Thoracic aorta (tissue), 2 donors: Measurements from ENCODE around the gene MYCT1. TPM values are rescaled to one million over a fixed set of nuclear protein-coding genes. Genes with fewer than 3 reads are reported as not detected.

Experiments
- ATAC-seq: fragments of 150-250 bp; one replicate; pipeline ENCODE4 v1.8.0; 2017; ENCODE audit warnings: low read depth; ENCODE audit not compliant: insufficient number of reproducible peaks, low FRiP score
- DNase-seq: peaks from one replicate; pipeline ENCODE4 v3.0.0-alpha.2; 2020; ENCODE audit warnings: low spot score
- H3K27ac ChIP-seq, 2 donors: fragments of 200-600 bp; sonication (generic); 1 replicate in 1 of 2; 2 replicates in 1 of 2; pipeline ENCODE4 v1.5.1; 2016; ENCODE audit warnings: mild to moderate bottlenecking in 2 of 2, moderate library complexity in 2 of 2
- H3K27me3 ChIP-seq: fragments of 200-600 bp; sonication (generic); replicated peaks from 2 replicates; pipeline ENCODE4 v1.6.0; 2016; ENCODE audit warnings: mild to moderate bottlenecking; ENCODE audit not compliant: insufficient read depth
- H3K36me3 ChIP-seq: fragments of 200-600 bp; sonication (generic); one replicate; pipeline ENCODE4 v1.5.1; 2016
- H3K4me1 ChIP-seq, 2 donors: fragments of 200-600 bp; sonication (generic); 1 replicate in 1 of 2; 2 replicates in 1 of 2; pipeline versions ENCODE4 v1.5.1 to v1.6.0; 2016; ENCODE audit warnings: low read depth in 2 of 2, mild to moderate bottlenecking in 1 of 2; ENCODE audit not compliant: control insufficient read depth in 1 of 2
- H3K4me3 ChIP-seq: fragments of 200-600 bp; sonication (generic); 2 replicates; pipeline ENCODE4 v1.5.1; 2016; ENCODE audit warnings: mild to moderate bottlenecking
- H3K9me3 ChIP-seq: fragments of 200-600 bp; sonication (generic); 2 replicates; pipeline ENCODE4 v1.5.1; 2016
- CTCF ChIP-seq: fragments of 200-600 bp; sonication (generic); IDR thresholded peaks from one replicate; pipeline ENCODE4 v1.5.1; 2019; ENCODE audit warnings: antibody characterized with exemption
- total RNA-seq, 2 donors: library from RNA; depleted of rRNA; stranded (reverse); fragments of >200 nt; gene quantifications; one replicate each; pipeline versions ENCODE4 v1.1.0 to v1.2.3, GENCODE V29; 2016

MYCT1 gene
- total RNA-seq, 2 donors from 2014 or later, result 7.2 to 14.7 TPM

GRCh38 chr6:152749336-152749735 is 51.6 kb downstream of the MYCT1 start:
- no peak for ATAC-seq

GRCh38 chr6:152750694-152751093 is 53.0 kb downstream of the MYCT1 start, which contains the start of gene VIP:
Gene VIP, plus strand, starts transcription at chr6:152750797. Its CDS starts 1,381 bp downstream, at chr6:152752178.
- DNase-seq (no peak), ATAC-seq (no peak)
- Histone ChIP-seq H3K4me3 (no peak within 1 kb of the TSS), H3K36me3 (no peaks in the 10 kb centered on the region), H3K27me3 (no peaks in the 10 kb centered on the region), H3K27ac (no peak within 1 kb of the TSS), H3K4me1 (no peaks in the 10 kb centered on the region), H3K9me3 (no peaks in the 10 kb centered on the region)
- no peak for TF ChIP-seq CTCF

More at GRCh38 chr6:152749336-152749735, 51.6 kb downstream of the MYCT1 start:
- Histone ChIP-seq H3K4me3 (no peak overlapping the region), H3K27ac (no peak overlapping the region), H3K9me3 (no peaks in the 10 kb centered on the region), H3K4me1 (no peaks in the 10 kb centered on the region), H3K36me3 (no peaks in the 10 kb centered on the region), H3K27me3 (no peaks in the 10 kb centered on the region)
- DNase-seq, result no peak
- no peak for TF ChIP-seq CTCF

GRCh38 chr6:152765331-152765730 is 67.6 kb downstream of the MYCT1 start:
- Histone ChIP-seq H3K9me3 (no peaks in the 10 kb centered on the region), H3K27me3 (no peaks in the 10 kb centered on the region), H3K36me3 (no peaks in the 10 kb centered on the region), H3K4me1 (no peaks in the 10 kb centered on the region), H3K4me3 (no peak overlapping the region), H3K27ac (no peak overlapping the region)
- ATAC-seq, result no peak
- DNase-seq, result no peak
- TF ChIP-seq CTCF, result no peak

- ATAC-seq, result no peak
- no peaks in the 10 kb centered on the region for H3K27me3 ChIP-seq
- no peaks in the 10 kb centered on the region for H3K36me3 ChIP-seq
- H3K4me1 ChIP-seq, result no peaks in the 10 kb centered on the region
- TF ChIP-seq CTCF, result no peak
- no peak overlapping the region for H3K27ac ChIP-seq
- DNase-seq, result no peak
- no peaks in the 10 kb centered on the region for H3K9me3 ChIP-seq
- no peak overlapping the region for H3K4me3 ChIP-seq
These were observed 71.5 kb downstream of the MYCT1 start for GRCh38 chr6:152769159-152769558.

- ATAC-seq, result no peak
- Histone ChIP-seq H3K4me3 (no peak overlapping the region), H3K9me3 (no peaks in the 10 kb centered on the region), H3K4me1 (no peaks in the 10 kb centered on the region), H3K27ac (no peak overlapping the region), H3K27me3 (no peaks in the 10 kb centered on the region), H3K36me3 (no peaks in the 10 kb centered on the region)
- no peak for DNase-seq
- no peak for TF ChIP-seq CTCF
These were observed 72.3 kb downstream of the MYCT1 start for GRCh38 chr6:152769993-152770392.
